ACC112 (cell line): ENCODE results near the gene ALPK3.

Source experiments
- H2AFZ ChIP-seq: fragments of 200-600 bp; sonication (generic); one replicate; pipeline ENCODE4 v1.6.0; 2017; ENCODE audit warnings: antibody characterized with exemption, low read length; ENCODE audit not compliant: unreplicated experiment
- H3K27ac ChIP-seq: fragments of 200-600 bp; sonication (generic); 2 replicates; pipeline ENCODE4 v1.5.1; 2014; ENCODE audit warnings: low read depth, mild to moderate bottlenecking, antibody characterized with exemption, low read length, moderate library complexity
- H3K27me3 ChIP-seq: fragments of 200-600 bp; sonication (generic); 2 replicates; pipeline ENCODE4 v1.6.1; 2014; ENCODE audit warnings: mild to moderate bottlenecking, antibody characterized with exemption, low read length, moderate library complexity, mixed read lengths; ENCODE audit not compliant: insufficient read depth
- H3K36me3 ChIP-seq: fragments of 200-600 bp; sonication (generic); 2 replicates; pipeline ENCODE4 v1.6.1; 2016; ENCODE audit warnings: mild to moderate bottlenecking, antibody characterized with exemption, low read length, moderate library complexity, mixed read lengths; ENCODE audit not compliant: insufficient read depth
- H3K4me1 ChIP-seq: fragments of 200-600 bp; sonication (generic); one replicate; pipeline ENCODE4 v1.6.1; 2016; ENCODE audit warnings: low read length, mixed read lengths; ENCODE audit not compliant: insufficient read depth, unreplicated experiment, control insufficient read depth
- H3K4me3 ChIP-seq: fragments of 200-600 bp; sonication (generic); 2 replicates; pipeline ENCODE4 v1.5.1; 2014; ENCODE audit warnings: mild to moderate bottlenecking, low read depth, low read length
- H3K79me2 ChIP-seq: fragments of 200-600 bp; sonication (generic); one replicate; pipeline ENCODE4 v1.6.0; 2016; ENCODE audit warnings: low read length; ENCODE audit not compliant: control insufficient read depth, unreplicated experiment, insufficient read depth

ALPK3 gene

DNA sequence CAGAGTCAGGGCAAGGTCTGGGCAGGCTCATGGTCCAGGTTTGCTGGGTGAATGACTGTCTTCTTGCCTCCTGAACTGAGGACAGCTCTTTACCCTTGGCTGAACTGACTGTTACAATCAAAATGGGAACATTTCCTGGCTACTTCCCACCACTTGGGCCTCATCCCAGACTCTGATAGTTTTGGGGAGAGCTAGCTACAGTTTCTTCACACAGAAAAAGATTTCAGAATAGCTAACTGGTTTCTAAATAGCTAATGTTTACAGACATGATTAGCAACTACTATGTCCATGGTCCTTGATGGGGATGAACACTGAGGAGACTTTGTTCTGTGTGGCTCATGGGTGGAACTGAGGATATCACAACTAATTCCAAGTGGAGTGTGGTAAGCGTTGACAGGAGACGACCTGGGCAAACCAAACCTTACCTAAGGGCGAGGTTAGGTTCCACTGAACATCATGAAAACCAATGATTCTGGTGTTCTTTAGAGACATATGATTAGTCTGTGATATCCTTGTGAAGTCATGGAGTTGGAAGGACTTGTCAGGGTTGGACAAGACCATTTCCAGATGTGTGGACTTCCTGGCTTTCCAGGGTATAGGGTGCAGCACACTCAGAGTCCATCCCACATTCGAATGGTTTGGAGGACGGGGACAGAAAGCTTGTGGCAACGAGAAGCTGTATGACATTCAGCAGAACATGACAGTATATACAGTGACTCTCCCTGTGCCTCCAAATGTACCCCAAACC is 7.3 kb downstream of the ALPK3 start:
- no peaks in the 10 kb centered on the region for H3K27me3 ChIP-seq
- H3K27ac ChIP-seq, result no peak overlapping the region
- H3K4me3 ChIP-seq, result no peak overlapping the region
- H3K79me2 ChIP-seq, result no peaks in the 10 kb centered on the region
- no peaks in the 10 kb centered on the region for H3K36me3 ChIP-seq
- no peaks in the 10 kb centered on the region for H3K4me1 ChIP-seq
- H2AFZ ChIP-seq, result no peak overlapping the region

DNA sequence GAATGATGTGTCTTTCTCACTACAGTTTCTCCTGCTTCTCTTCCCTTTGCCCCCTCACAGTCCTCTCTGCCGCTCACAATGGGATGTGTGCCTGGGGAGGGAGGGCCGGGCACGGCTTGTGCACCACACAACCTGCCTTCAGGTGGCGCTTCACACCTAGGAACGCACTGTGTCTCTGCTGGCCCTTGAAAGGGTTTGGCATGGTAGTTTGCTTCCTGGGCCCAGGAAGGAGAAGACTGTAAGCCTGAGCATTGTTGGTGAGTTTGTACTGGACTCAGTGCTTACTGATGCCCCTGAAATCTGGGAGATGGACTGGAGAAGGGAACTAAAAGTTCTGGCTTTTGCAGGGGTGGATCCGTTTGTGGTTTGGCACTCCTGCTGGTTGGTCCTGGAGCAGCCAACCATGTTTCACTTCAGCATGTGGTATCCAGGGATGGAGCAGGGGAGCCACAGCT is 9.2 kb downstream of the ALPK3 start:
- Histone ChIP-seq H3K4me1 (no peaks in the 10 kb centered on the region), H3K36me3 (no peaks in the 10 kb centered on the region), H3K27me3 (no peaks in the 10 kb centered on the region), H3K79me2 (no peaks in the 10 kb centered on the region), H3K4me3 (no peak overlapping the region), H3K27ac (no peak overlapping the region), H2AFZ (no peak overlapping the region)

DNA sequence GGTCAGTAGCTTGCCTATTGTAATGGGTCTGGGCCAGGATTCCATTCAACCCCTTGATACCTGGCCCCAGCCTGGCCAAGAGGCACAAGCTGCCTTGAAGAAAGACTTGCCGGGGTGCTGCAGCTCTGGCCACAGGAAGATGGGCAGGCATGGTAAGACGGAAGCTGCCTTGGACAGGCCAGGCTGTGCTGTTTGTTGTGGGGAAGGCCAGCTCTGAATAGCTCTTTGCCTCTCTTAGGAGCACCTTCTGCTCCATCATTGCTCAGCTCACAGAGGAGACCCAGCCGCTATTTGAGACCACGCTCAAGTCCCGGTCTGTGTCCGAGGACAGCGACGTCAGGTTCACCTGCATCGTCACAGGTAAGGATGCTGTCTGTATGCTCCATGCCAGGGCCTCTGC is 10.1 kb downstream of the ALPK3 start:
- H3K4me3 ChIP-seq, result no peak overlapping the region
- no peaks in the 10 kb centered on the region for H3K27me3 ChIP-seq

GRCh38 chr15:84828086-84828908 is 11.1 kb downstream of the ALPK3 start:
- H3K36me3 ChIP-seq, result no peaks in the 10 kb centered on the region
- H3K79me2 ChIP-seq, result no peaks in the 10 kb centered on the region
- peaks cover 3% of the 10 kb centered on the region for H3K4me1 ChIP-seq
- H3K27ac ChIP-seq, result no peak overlapping the region
- H2AFZ ChIP-seq, result no peak overlapping the region
- H3K27me3 ChIP-seq, result peaks cover 4% of the 10 kb centered on the region; the same call in 1 of the 2 replicates
- H3K4me3 ChIP-seq, result no peak overlapping the region

More for the DNA sequence above, 10.1 kb downstream of the ALPK3 start:
- no peaks in the 10 kb centered on the region for H3K36me3 ChIP-seq
- H3K4me1 ChIP-seq, result no peaks in the 10 kb centered on the region
- H3K79me2 ChIP-seq, result no peaks in the 10 kb centered on the region
- H2AFZ ChIP-seq, result no peak overlapping the region
- H3K27ac ChIP-seq, result no peak overlapping the region

DNA sequence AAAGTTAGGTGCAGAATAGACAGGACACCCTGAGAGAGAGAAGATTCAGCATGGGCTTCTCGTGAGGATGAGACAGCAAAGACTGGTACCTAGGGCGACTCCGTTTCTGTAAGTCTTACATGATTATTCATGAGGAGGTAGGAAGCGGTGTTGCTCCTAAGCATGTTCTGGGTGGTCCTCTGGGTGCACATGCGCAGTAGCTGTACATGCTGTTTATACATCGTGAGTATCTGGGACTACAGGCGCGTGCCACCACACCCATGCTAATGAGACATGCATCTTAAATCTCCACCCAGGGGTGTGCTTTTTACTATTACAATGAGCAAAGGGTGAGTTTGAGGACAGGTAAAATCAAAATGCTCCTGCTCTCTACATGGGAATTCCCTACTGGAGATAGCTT is 12.3 kb downstream of the ALPK3 start:
- no peak overlapping the region for H3K27ac ChIP-seq
- no peaks in the 10 kb centered on the region for H3K79me2 ChIP-seq
- peaks cover 4% of the 10 kb centered on the region; the same call in 1 of the 2 replicates for H3K27me3 ChIP-seq
- H2AFZ ChIP-seq, result no peak overlapping the region
- H3K4me1 ChIP-seq, result peaks cover 7% of the 10 kb centered on the region
- no peaks in the 10 kb centered on the region for H3K36me3 ChIP-seq
- H3K4me3 ChIP-seq, result no peak overlapping the region

GRCh38 chr15:84830036-84830435 is 12.9 kb downstream of the ALPK3 start:
- H3K4me1 ChIP-seq, result peaks cover 7% of the 10 kb centered on the region
- H3K79me2 ChIP-seq, result no peaks in the 10 kb centered on the region
- H3K27me3 ChIP-seq, result peaks cover 4% of the 10 kb centered on the region; the same call in 1 of the 2 replicates
- no peaks in the 10 kb centered on the region for H3K36me3 ChIP-seq
- no peak overlapping the region for H2AFZ ChIP-seq
- no peak overlapping the region for H3K27ac ChIP-seq
- no peak overlapping the region for H3K4me3 ChIP-seq

GRCh38 chr15:84831028-84831427 is 13.9 kb downstream of the ALPK3 start:
- no peaks in the 10 kb centered on the region for H3K79me2 ChIP-seq
- H3K27ac ChIP-seq, result no peak overlapping the region
- H3K36me3 ChIP-seq, result no peaks in the 10 kb centered on the region
- peaks cover 4% of the 10 kb centered on the region; the same call in 1 of the 2 replicates for H3K27me3 ChIP-seq
- no peak overlapping the region for H3K4me3 ChIP-seq
- H2AFZ ChIP-seq, result no peak overlapping the region
- peaks cover 7% of the 10 kb centered on the region for H3K4me1 ChIP-seq

DNA sequence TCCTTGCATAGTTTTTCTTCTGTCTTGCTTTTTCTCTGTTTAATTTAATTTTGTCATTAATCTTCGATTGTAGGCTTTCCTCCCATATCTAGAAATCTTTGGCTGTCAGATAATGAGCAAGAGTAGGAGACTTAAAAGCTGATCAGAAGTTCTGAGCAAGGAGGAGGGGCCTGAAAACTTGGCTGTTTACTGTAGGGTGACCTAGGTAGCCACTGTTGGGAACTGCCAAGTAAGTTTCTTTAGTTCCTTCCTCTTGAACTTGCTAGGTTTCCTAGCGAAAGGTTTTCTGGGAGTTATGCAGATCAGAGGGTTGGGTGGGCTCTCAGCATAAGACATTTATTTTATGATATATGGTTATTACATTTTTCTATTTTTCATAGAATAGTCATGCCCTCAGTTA is 14.5 kb downstream of the ALPK3 start:
- Histone ChIP-seq H3K36me3 (no peaks in the 10 kb centered on the region), H3K4me1 (peaks cover 7% of the 10 kb centered on the region), H3K4me3 (no peak overlapping the region), H3K27ac (no peak overlapping the region), H3K27me3 (peaks cover 4% of the 10 kb centered on the region; the same call in 1 of the 2 replicates), H3K79me2 (no peaks in the 10 kb centered on the region), H2AFZ (no peak overlapping the region)

GRCh38 chr15:84832448-84833040 is 15.4 kb downstream of the ALPK3 start:
- Histone ChIP-seq H3K27me3 (peaks cover 4% of the 10 kb centered on the region; the same call in 1 of the 2 replicates), H3K36me3 (no peaks in the 10 kb centered on the region), H3K27ac (no peak overlapping the region), H3K4me1 (peaks cover 7% of the 10 kb centered on the region), H2AFZ (no peak overlapping the region), H3K4me3 (no peak overlapping the region), H3K79me2 (no peaks in the 10 kb centered on the region)

DNA sequence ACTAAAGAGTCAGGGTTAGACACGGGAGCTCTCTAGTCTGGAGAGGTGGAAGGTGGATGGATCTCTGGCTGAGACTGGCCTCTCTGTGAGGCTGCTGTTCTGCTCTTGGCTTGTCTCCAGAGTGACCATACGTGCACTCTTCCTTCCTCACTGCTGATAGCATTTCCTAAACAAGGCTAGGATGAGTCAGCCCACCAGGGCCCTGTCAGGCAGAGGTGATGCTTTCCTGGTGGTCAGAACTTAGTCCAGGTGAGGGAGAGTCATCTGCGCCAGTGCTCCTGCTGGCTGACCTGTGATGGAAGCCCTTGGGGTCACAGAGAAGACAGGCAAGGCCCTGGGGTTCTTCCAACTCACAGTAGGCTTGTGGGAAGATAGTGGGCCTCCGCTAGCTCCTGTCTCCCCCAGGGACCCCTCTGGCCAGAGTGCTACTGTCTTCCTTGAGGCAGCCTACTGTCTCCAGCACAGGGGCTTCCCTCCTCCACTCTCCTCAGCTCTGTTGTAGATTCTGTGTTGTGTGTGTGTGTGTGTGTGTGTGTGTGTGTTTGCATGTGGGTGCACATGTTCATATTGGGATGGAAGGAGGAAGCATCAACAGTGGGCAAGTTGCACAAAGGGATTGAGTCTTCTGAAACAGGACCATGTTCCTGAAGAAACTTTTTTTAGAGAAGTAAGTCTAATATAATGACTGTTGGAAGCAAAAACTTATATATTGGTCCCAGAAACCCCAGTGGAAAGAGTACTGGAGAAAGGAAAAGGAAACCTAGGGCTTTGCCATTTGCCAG is 16.5 kb downstream of the ALPK3 start:
- Histone ChIP-seq H3K27ac (no peak overlapping the region), H3K79me2 (no peaks in the 10 kb centered on the region), H3K36me3 (no peaks in the 10 kb centered on the region), H2AFZ (no peak overlapping the region), H3K4me3 (no peak overlapping the region), H3K27me3 (peaks cover 4% of the 10 kb centered on the region; the same call in 1 of the 2 replicates), H3K4me1 (peaks cover 7% of the 10 kb centered on the region)
